ENCODE results near the gene CCDC88C.
"Not testable (repeated sequence)": the region's sequence is repeated elsewhere in the genome, so short reads cannot be mapped to it uniquely, and the experiment has no call there.

Gene CCDC88C, protein sequence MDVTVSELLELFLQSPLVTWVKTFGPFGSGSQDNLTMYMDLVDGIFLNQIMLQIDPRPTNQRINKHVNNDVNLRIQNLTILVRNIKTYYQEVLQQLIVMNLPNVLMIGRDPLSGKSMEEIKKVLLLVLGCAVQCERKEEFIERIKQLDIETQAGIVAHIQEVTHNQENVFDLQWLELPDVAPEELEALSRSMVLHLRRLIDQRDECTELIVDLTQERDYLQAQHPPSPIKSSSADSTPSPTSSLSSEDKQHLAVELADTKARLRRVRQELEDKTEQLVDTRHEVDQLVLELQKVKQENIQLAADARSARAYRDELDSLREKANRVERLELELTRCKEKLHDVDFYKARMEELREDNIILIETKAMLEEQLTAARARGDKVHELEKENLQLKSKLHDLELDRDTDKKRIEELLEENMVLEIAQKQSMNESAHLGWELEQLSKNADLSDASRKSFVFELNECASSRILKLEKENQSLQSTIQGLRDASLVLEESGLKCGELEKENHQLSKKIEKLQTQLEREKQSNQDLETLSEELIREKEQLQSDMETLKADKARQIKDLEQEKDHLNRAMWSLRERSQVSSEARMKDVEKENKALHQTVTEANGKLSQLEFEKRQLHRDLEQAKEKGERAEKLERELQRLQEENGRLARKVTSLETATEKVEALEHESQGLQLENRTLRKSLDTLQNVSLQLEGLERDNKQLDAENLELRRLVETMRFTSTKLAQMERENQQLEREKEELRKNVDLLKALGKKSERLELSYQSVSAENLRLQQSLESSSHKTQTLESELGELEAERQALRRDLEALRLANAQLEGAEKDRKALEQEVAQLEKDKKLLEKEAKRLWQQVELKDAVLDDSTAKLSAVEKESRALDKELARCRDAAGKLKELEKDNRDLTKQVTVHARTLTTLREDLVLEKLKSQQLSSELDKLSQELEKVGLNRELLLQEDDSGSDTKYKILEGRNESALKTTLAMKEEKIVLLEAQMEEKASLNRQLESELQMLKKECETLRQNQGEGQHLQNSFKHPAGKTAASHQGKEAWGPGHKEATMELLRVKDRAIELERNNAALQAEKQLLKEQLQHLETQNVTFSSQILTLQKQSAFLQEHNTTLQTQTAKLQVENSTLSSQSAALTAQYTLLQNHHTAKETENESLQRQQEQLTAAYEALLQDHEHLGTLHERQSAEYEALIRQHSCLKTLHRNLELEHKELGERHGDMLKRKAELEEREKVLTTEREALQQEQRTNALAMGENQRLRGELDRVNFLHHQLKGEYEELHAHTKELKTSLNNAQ (N-terminal part only)

DNA sequence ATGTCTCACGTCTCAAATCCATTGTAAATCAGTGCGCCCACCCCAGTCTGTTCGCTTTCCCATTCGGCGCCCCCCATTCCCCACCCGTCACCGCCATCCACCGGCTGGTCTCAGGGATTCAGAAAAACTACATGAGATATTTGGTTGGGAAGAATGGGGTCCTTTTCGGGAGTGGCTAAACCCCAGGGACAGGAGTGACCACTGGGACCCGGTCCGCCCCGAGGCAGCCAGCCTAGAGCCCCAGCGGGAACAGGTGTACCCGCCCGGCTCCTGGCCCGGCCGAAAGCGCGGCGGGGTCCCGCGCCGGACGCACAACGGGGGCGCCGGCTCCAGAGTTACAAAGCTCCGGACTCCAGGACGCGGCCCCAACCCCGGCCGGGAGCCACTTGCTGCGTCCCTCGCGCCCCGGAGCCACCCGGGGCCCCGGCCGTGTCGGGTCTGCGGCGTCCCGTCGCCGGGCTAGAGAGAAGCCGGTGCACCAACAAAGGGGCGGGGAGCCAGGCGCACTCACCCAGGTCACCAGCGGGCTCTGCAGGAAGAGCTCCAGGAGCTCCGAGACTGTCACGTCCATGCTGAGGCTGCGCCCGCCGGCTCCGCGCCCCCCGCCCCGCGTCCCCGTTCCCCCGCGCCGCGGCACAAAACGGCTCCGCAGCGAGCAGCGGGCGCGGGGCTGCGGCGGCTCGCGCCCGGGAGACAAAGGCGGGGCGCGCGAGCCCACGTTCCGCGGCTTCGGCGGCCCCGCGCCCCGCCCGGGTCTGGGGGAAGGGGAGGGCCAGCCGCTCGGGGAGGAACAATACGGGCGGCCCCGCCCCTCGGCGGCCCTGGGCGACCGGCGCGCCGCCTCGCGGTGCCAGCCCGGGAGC is at the start of gene CCDC88C:
Gene CCDC88C, minus strand, starts transcription at position 701 of the 863 bp plus-strand sequence. Its CDS starts 130 bp downstream, at position 571.
- no peak for DNase-seq (ENCODE audit: low read depth)

- DNase-seq (ENCODE audit: low read depth): no peak
Measured at GRCh38 chr14:91466192-91466591, 48.6 kb upstream of the CCDC88C start.

DNA sequence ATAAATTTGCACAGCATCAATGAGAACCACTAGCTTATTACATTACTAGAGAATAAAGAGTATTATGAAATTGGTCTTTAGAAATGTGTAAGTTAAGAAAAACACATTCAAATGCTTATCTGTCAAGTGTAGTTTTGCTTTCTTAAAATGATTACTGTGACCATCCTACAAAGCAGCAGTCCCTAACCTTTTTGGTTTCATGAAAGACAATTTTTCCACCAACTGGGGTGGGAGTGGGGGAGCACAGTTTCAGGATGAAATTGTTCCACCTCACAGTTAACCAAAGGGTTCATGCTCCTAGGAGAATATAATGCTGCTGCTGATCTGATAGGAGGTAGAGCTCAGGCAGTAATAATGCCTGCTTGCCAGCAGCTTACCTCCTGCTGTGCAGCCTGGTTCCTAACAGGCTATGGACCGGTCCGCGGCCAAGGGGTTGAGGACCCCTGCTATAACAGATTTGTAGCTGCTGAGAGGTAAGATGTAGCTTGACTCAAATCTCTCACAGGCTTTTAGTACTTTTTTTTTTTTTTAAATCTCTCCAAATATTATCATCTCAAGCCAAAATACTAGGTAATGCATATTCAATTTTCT is 47.1 kb upstream of the CCDC88C start:
- no peak for DNase-seq (ENCODE audit: low read depth)

DNA sequence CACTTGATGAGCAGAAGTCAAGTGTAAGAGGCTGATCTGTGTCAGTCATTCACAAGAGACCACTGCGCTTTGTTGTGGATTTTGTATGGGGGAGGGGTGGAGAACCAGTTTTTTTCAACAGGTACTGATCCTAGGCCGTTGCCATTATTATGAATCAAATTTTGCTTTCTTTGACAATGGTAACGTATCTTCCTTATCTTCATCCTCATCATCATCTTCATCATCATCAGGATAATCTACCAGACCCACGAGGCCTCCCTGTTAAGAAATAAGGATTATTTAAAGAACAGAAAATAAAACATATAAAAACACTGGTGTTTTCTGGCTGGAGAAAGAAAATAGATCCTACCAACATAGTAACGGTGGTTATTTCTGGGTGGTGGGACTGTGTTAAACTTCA is 41.0 kb upstream of the CCDC88C start:
- DNase-seq (ENCODE audit: low read depth): no peak

- DNase-seq (ENCODE audit: low read depth): no peak
Measured at GRCh38 chr14:91456283-91456682, 38.7 kb upstream of the CCDC88C start.

DNA sequence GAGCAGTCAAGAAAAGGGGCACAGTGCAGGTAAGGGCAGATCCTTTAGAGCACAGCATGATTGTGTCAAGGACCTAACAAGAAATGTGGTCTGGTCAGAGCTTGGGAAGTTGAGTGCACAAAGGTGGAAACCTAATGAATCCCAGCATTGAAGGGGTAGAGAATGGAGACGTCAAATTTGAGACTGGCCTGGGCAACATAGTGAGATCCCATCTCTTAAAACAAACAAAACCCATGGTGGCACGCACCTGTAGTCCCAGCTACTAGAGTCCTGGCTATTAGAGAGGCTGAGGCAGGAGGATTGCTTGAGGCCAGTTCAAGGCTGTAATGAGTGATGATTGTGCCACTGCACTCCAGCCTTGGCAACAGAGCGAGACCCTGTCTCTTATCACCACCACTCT is 37.0 kb upstream of the CCDC88C start:
- no peak for DNase-seq (ENCODE audit: low read depth)

GRCh38 chr14:91454155-91454554 is 36.5 kb upstream of the CCDC88C start:
- no peak for DNase-seq (ENCODE audit: low read depth)

DNA sequence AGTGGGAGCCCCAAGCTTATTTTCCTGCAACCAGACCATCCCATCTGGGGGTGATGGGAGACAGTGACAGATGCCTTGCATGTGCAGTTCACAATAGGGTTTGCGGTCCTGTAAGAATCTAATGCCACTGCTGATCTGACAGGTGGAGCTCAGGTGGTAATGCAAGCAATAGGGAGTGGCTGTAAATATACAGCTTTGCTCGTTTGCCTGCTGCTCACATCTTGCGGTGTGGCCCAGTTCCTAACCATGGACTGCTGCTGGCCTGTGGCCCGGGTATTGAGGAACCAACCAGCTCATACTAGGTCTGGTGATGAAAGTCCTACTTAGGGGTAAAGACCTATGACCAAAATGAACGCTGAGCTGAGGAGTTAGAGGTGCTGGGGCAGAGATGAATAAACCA is 36.1 kb upstream of the CCDC88C start:
- no peak for DNase-seq (ENCODE audit: low read depth)

- no peak for DNase-seq (ENCODE audit: low read depth)
Measured at GRCh38 chr14:91444335-91445020, 26.9 kb upstream of the CCDC88C start.

DNA sequence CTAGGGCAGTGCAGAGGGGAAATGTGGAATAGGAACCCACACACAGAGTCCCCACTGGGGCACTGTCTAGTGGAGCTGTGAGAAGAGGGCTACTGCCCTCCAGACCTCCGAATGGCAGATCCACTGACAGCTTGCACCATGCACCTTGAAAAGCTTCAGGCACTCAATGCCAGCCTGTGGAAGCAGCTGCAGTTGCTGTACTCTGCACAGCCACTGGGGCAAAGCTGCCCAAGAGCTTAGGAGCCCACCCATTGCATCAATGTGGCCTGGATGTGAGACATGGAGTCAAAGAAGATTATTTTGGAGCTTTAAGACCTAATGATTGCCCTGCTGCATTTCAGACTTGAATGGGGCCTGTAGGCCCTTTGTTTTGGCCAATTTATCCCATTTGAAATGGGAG is 21.7 kb upstream of the CCDC88C start:
- no peak for DNase-seq (ENCODE audit: low read depth)

DNA sequence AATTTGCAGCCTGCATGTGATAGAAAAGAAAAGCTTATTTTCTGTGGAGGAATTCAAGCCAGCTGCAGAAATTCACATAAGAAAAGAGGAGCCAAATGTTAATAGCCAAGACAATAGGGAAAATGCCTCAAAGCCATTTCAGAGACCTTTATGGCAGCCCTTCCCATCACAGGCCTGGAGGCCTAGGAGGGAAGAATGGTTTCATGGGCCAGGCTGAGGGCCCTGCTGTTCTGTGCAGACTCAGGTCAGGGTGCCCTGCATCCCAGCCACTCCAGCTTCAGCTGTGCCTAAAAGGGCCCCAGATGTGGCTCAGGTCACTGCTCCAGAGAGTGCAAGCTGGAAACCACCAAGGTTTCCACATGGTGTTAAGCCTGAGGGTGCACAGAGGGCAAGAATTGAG is 21.2 kb upstream of the CCDC88C start:
- no peak for DNase-seq (ENCODE audit: low read depth)

DNA sequence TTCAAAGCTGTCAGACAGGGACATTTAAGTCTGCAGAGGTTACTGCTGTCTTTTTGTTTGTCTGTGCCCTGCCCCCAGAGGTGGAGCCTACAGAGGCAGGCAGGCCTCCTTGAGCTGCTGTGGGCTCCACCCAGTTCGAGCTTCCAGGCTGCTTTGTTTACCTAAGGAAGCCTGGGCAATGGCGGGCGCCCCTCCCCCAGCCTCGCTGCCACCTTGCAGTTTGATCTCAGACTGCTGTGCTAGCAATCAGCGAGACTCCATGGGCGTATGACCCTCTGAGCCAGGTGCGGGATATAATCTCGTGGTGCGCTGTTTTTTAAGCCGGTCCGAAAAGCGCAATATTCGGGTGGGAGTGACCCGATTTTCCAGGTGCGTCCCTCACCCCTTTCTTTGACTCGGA is 18.6 kb upstream of the CCDC88C start:
- not testable (repeated sequence) for DNase-seq (ENCODE audit: low read depth)

GRCh38 chr14:91429385-91429784 is 11.8 kb upstream of the CCDC88C start:
- DNase-seq (ENCODE audit: low read depth): no peak

GRCh38 chr14:91428931-91429330 is 11.3 kb upstream of the CCDC88C start:
- DNase-seq (ENCODE audit: low read depth): not testable (repeated sequence)

DNA sequence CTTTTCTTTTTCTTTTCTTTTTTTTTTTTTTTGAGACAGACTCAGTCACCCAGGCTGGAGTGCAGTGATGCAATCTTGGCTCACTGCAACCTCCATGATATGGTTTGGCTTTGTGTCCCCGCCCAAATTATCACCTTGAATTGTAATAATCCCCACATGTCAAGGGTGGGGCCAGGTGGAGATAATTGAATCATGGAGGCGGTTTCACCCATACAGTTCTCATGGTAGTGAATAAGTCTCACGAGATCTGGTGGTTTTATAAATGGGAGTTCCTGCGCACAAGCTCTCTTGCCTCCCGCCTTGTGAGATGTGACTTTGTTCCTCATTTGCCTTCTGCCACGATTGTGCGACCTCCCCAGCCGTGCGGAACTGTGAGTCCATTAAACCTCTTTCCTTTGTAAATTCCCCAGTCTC is 7.9 kb upstream of the CCDC88C start:
- DNase-seq (ENCODE audit: low read depth): not testable (repeated sequence)

DNA sequence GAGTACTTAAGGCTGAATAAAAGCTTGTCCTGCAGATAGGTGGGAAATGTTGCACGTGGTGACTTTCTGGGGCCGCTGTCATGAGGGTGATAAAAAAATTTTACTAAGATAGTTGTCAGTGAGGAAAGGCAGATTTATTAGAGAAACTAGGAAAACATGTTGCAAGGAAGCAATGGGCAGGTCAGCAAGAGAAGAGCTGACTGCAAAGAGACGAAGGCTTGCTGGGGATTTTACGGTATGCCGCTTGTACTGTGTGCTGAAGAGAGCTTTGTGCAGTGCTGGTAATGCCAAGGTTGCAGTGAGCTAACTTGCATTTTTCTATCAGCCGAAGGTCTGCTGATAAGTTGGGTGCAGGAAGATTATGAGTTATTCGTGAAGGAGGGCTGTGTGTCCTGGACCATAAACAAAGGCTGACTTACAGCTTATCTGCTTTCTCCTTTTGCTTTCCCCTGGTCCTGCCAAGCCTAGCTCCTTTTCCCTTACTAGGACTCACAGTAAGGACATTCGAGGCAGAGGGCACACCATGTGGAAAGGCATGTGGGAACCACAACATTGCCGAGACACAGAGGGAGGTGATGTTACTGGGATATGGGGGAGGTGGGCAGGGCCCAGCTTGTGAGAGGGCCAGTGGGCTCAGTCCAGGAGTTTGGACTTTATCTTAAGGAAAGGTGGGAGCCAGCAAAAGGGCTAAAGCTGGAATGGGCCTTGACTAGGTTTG is 7.4 kb upstream of the CCDC88C start:
- DNase-seq (ENCODE audit: low read depth): no peak

GRCh38 chr14:91420686-91421085 is 3.1 kb upstream of the CCDC88C start:
- DNase-seq (ENCODE audit: low read depth): peak; percentile 17

- DNase-seq (ENCODE audit: low read depth): no peak
Measured at GRCh38 chr14:91419451-91419850, 1.8 kb upstream of the CCDC88C start.

- no peak for DNase-seq (ENCODE audit: low read depth)
Measured at GRCh38 chr14:91419044-91419397, 1.4 kb upstream of the CCDC88C start.
